Measurements from ENCODE around the gene PLEKHM3.

DNA sequence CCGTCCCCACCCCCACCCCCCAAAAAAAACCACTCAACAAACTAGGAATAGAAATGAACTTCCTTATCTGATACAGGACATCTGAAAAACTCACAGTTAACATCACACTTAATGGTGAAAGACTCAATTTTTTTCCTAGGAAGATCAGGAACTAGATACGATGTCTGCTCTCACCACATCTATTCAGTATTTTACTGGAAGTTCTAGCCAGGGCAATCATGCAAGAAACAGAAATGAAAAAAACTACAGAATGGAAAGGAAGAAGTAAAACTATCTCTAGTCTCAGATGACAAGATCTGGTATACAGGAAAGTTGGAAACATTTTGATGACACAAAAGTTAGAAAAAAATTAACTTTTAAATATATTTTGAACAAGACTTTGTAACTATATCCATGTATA lies 141.2 kb downstream of the PLEKHM3 start:
- TF ChIP-seq, protein P1, sequence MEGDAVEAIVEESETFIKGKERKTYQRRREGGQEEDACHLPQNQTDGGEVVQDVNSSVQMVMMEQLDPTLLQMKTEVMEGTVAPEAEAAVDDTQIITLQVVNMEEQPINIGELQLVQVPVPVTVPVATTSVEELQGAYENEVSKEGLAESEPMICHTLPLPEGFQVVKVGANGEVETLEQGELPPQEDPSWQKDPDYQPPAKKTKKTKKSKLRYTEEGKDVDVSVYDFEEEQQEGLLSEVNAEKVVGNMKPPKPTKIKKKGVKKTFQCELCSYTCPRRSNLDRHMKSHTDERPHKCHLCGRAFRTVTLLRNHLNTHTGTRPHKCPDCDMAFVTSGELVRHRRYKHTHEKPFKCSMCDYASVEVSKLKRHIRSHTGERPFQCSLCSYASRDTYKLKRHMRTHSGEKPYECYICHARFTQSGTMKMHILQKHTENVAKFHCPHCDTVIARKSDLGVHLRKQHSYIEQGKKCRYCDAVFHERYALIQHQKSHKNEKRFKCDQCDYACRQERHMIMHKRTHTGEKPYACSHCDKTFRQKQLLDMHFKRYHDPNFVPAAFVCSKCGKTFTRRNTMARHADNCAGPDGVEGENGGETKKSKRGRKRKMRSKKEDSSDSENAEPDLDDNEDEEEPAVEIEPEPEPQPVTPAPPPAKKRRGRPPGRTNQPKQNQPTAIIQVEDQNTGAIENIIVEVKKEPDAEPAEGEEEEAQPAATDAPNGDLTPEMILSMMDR (IDR thresholded peaks at IDR 0.05 in 4 of 5, conservative IDR thresholded peaks at IDR 0.05 in 1 of 5): no peak
- TF ChIP-seq POLR2A (IDR thresholded peaks at IDR 0.05): no peak

All from gastrocnemius medialis (tissue), 4 donors.